HFFc6 (cell line): Measurements from ENCODE around the gene MYEOV. TPM values are rescaled to one million over a fixed set of nuclear protein-coding genes. Genes with fewer than 3 reads are reported as not detected.

ENCODE experiments used
- DNase-seq: peaks from one replicate; pipeline ENCODE4 v3.0.0-alpha.2; 2018
- H3K27ac Mint-ChIP-seq: 2 replicates; pipeline ENCODE4 v1.8.0; 2020; ENCODE audit warnings: mild to moderate bottlenecking, mixed read lengths
- H3K27me3 Mint-ChIP-seq: 2 replicates; pipeline ENCODE4 v1.8.0; 2021; ENCODE audit warnings: mild to moderate bottlenecking, moderate library complexity, mixed read lengths; ENCODE audit not compliant: insufficient read depth
- H3K36me3 Mint-ChIP-seq: 2 replicates; pipeline ENCODE4 v1.8.0; 2021; ENCODE audit warnings: low read depth, mixed read lengths
- H3K4me1 Mint-ChIP-seq: 2 replicates; pipeline ENCODE4 v1.8.0; 2020; ENCODE audit warnings: low read depth, mixed read lengths
- H3K4me3 Mint-ChIP-seq: 2 replicates; pipeline ENCODE4 v1.8.0; 2020; ENCODE audit warnings: mild to moderate bottlenecking, moderate library complexity, mixed read lengths
- H3K9me3 Mint-ChIP-seq: 2 replicates; pipeline ENCODE4 v1.8.0; 2020; ENCODE audit warnings: mild to moderate bottlenecking, mixed read lengths
- total RNA-seq, 6 experiments: library from RNA; stranded (reverse); fragmentation: NEBNext Ultra II Directional; extraction: Animal tissue kit (Norgen Biotek cat#: 25700); gene quantifications; 2 replicates in 1 of 6; 3 replicates in 5 of 6; pipeline ENCODE4 v1.2.3, GENCODE V29; 2021
- TF ChIP-seq, protein P1 (sequence below): fragments of 200-600 bp; sonication (generic); IDR thresholded peaks from 2 replicates; pipeline ENCODE4 v1.5.0; 2021; ENCODE audit warnings: antibody characterized with exemption, mild to moderate bottlenecking

Gene MYEOV
- total RNA-seq, 6 experiments from 2014 or later, result 55.5 to 93.3 (median 79.9) TPM

DNA sequence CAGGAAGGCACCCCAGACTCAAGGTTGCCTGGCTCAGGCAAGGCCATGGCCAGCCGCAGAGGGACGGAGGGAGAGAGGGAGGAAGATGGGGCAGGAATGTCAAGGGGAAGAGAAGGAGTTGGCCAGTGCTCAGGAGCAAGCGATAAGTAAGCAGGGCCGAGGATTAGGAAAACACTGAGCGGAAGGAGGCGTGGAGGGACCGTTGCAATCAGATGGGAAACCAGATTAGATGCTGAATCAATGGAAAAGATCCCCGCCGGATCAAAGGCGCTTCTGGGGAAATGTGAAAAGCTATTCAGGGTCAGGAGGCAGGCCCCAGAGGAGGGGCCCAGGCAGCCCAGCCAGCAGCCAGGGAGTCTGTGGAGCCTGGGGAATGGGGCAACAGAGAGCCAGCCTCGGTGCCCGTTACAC is 26.6 kb upstream of the MYEOV start:
- no peak for DNase-seq
- Mint-ChIP-seq H3K9me3 (peaks cover 8% of the 10 kb centered on the region), H3K27ac (no peak overlapping the region), H3K4me1 (no peaks in the 10 kb centered on the region), H3K4me3 (no peak overlapping the region), H3K27me3 (peaks cover 24% of the 10 kb centered on the region), H3K36me3 (peaks cover 10% of the 10 kb centered on the region)
- TF ChIP-seq, protein P1, sequence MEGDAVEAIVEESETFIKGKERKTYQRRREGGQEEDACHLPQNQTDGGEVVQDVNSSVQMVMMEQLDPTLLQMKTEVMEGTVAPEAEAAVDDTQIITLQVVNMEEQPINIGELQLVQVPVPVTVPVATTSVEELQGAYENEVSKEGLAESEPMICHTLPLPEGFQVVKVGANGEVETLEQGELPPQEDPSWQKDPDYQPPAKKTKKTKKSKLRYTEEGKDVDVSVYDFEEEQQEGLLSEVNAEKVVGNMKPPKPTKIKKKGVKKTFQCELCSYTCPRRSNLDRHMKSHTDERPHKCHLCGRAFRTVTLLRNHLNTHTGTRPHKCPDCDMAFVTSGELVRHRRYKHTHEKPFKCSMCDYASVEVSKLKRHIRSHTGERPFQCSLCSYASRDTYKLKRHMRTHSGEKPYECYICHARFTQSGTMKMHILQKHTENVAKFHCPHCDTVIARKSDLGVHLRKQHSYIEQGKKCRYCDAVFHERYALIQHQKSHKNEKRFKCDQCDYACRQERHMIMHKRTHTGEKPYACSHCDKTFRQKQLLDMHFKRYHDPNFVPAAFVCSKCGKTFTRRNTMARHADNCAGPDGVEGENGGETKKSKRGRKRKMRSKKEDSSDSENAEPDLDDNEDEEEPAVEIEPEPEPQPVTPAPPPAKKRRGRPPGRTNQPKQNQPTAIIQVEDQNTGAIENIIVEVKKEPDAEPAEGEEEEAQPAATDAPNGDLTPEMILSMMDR, result no peak

GRCh38 chr11:69268911-69269310 is 25.0 kb upstream of the MYEOV start:
- Mint-ChIP-seq H3K9me3 (no peaks in the 10 kb centered on the region), H3K4me1 (no peaks in the 10 kb centered on the region), H3K27ac (no peak overlapping the region), H3K36me3 (no peaks in the 10 kb centered on the region), H3K4me3 (no peak overlapping the region), H3K27me3 (peaks cover 25% of the 10 kb centered on the region)
- TF ChIP-seq, protein P1, result no peak
- no peak for DNase-seq

DNA sequence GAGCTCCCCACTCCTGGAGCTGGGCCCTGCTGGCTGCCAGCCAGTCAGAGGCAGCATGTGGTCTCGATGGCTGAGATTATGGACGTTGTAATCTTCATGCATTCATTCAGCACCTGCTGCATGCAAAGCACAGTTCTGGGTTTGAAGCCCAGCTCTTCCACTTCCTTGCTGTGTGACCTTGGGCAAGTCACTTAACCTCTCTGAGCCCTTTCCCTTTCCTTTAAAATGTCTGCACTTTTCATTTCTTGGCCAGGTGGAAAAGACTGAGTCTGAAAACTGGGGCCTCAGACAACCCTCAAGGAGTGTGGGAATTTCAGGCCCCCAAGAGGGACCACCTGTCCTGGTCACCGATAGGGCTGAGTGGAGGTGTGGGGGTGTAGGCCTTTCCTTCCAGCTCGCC is 24.6 kb upstream of the MYEOV start:
- peaks cover 25% of the 10 kb centered on the region for H3K27me3 Mint-ChIP-seq
- H3K36me3 Mint-ChIP-seq, result no peaks in the 10 kb centered on the region
- H3K27ac Mint-ChIP-seq, result no peak overlapping the region
- H3K9me3 Mint-ChIP-seq, result no peaks in the 10 kb centered on the region
- TF ChIP-seq, protein P1, result no peak
- no peak for DNase-seq
- no peak overlapping the region for H3K4me3 Mint-ChIP-seq
- no peaks in the 10 kb centered on the region for H3K4me1 Mint-ChIP-seq

DNA sequence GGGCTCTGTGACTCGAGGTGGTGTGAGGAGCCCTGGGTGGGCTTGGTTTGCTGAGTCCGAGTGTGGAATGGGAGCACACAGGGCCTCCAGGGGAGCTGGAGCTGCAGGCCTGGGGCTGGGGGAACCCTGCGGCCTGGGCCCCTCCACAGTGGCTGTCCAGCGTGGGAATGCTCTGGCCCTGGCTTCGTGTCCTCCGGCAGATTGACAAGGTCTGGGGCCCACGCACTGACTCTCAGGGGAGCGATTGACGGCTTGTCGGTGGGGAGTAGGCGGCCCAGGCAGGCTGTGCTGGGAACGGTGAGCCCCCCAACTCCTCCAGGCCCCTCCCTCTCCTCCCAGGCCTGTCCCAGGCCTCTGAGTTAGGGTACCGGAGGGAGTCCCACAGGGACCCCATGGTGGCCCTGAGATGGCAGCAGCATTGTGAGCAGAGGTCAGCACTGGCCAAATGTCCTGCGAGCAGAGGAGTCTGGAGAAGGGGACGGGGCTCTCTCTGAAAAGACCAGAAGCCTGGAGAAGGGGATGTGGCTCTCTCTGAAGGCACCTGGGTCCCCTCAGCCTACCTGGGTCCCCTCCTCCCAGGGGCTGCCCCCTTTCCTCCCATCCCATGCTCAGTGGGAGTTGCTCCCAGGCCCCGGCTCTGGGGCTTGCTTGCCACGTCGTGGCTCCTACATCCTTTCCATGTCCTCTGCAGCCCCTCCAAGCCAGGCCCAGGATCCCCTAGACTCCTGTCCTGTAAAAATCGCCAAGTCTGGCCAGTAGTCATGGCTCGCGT is 23.8 kb upstream of the MYEOV start:
- H3K27me3 Mint-ChIP-seq, result peaks cover 28% of the 10 kb centered on the region

GRCh38 chr11:69270941-69271340 is 23.0 kb upstream of the MYEOV start:
- Mint-ChIP-seq H3K9me3 (no peaks in the 10 kb centered on the region), H3K4me3 (no peak overlapping the region), H3K27me3 (peaks cover 33% of the 10 kb centered on the region), H3K4me1 (no peaks in the 10 kb centered on the region), H3K36me3 (no peaks in the 10 kb centered on the region), H3K27ac (no peak overlapping the region)
- DNase-seq, result no peak
- TF ChIP-seq, protein P1, result no peak

More for the DNA sequence above, 23.8 kb upstream of the MYEOV start:
- Mint-ChIP-seq H3K27ac (no peak overlapping the region), H3K4me3 (no peak overlapping the region), H3K36me3 (no peaks in the 10 kb centered on the region), H3K4me1 (no peaks in the 10 kb centered on the region), H3K9me3 (no peaks in the 10 kb centered on the region)
- TF ChIP-seq, protein P1, result no peak
- no peak for DNase-seq
